Measurements from ENCODE around the gene ZNF302. TPM values are rescaled to one million over a fixed set of nuclear protein-coding genes. Genes with fewer than 3 reads are reported as not detected.
A peak's percentile ranks its signal among the peaks of the same experiment; 100 is the strongest.

ZNF302 gene
- total and polyA plus RNA-seq, 3 experiments from 2014 or later = 13.4 to 16.0 (median 14.8) TPM

DNA sequence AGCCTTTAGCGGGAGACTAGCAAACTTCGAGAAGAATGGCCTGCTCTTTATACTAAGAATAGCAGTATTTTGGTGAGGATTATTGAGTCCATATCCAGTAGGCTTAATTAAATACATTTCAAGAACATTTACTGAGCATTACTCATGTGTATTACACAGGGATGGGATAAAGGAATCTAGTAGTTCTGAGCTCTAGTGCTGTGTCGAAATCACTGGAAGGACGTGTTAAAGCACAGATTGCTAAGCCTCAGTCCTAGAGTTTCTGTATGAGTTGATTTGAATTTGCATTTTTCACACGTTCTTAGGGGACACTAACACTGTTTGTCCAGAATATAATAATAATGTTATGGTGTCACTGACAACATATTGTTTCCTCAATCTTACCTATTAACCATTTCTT is 9.0 kb downstream of the ZNF302 start:
- no peaks in the 10 kb centered on the region for H3K4me1 Mint-ChIP-seq
- CTCF ChIA-PET = interaction anchor here (1.2 kb wide), 1 partner anchor 8 kb away, joined by 3 read pairs; no protein-coding TSS in a partner anchor

DNA sequence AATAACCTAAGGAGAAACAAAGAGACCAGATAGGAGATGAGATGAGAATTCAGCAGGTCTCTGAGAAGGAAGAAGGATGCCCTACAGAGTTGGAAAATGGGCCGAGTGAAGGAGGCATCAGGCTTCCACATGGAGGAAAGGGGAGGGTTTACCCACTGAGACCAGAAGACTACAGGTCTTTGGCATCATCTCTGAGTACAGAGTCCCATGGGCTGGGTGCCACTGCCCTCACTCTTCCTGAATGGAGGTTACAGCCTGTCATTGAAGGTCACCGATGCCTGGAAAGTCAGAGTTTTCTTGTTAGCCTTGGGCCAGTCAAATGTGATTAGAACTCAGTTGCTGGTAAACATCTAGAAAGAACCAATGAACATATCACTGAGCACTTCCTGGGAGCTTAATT is 9.9 kb downstream of the ZNF302 start:
- no peaks in the 10 kb centered on the region for H3K4me1 Mint-ChIP-seq
- Histone ChIP-seq H3K9me3 (ENCODE audit: low read length) (peaks cover 39% of the 10 kb centered on the region), H3K36me3 (ENCODE audit: insufficient read depth, low read length) (peaks cover 12% of the 10 kb centered on the region), H3K27me3 (ENCODE audit: insufficient read depth, low read length, poor library complexity, severe bottlenecking) (no peaks in the 10 kb centered on the region), H3K27ac (ENCODE audit: low read depth, low read length) (no peak overlapping the region), H3K4me1 (ENCODE audit: insufficient read depth, low read length) (no peaks in the 10 kb centered on the region), H3K4me3 (ENCODE audit: low read length) (no peak overlapping the region)
- peaks cover 12 to 36% (median 29%) of the 10 kb centered on the region in 3 donors for H3K36me3 Mint-ChIP-seq
- POLR2A ChIA-PET = no interaction called here
- H3K4me3 Mint-ChIP-seq = no peak overlapping the region
- CTCF ChIA-PET = interaction anchor here (1.2 kb wide), 1 partner anchor 9 kb away, joined by 3 read pairs; no protein-coding TSS in a partner anchor
- no peak overlapping the region for H3K27ac Mint-ChIP-seq
- no peak for DNase-seq
- H3K27me3 Mint-ChIP-seq = peaks cover 9 to 12% of the 10 kb centered on the region in 2 donors
- H3K9me3 Mint-ChIP-seq = peaks cover 38 to 81% (median 73%) of the 10 kb centered on the region in 5 donors

More for the DNA sequence above, 9.0 kb downstream of the ZNF302 start:
- H3K4me1 ChIP-seq (ENCODE audit: insufficient read depth, low read length) = no peaks in the 10 kb centered on the region
- H3K27ac ChIP-seq (ENCODE audit: low read depth, low read length) = no peak overlapping the region
- Mint-ChIP-seq H3K27me3 (peaks cover 4 to 8% of the 10 kb centered on the region in 2 donors), H3K4me3 (no peak overlapping the region), H3K27ac (no peak overlapping the region), H3K9me3 (peaks cover 44 to 88% (median 81%) of the 10 kb centered on the region in 5 donors), H3K36me3 (peaks cover 17 to 45% (median 38%) of the 10 kb centered on the region in 3 donors)
- H3K27me3 ChIP-seq (ENCODE audit: insufficient read depth, low read length, poor library complexity, severe bottlenecking) = no peaks in the 10 kb centered on the region
- no peak overlapping the region for H3K4me3 ChIP-seq (ENCODE audit: low read length)
- DNase-seq = no peak
- POLR2A ChIA-PET = interaction anchor here (0.8 kb wide), 1 partner anchor 1452 kb away, joined by 4 read pairs; no protein-coding TSS in a partner anchor
- peaks cover 20% of the 10 kb centered on the region for H3K36me3 ChIP-seq (ENCODE audit: insufficient read depth, low read length)
- peaks cover 40% of the 10 kb centered on the region for H3K9me3 ChIP-seq (ENCODE audit: low read length)

DNA sequence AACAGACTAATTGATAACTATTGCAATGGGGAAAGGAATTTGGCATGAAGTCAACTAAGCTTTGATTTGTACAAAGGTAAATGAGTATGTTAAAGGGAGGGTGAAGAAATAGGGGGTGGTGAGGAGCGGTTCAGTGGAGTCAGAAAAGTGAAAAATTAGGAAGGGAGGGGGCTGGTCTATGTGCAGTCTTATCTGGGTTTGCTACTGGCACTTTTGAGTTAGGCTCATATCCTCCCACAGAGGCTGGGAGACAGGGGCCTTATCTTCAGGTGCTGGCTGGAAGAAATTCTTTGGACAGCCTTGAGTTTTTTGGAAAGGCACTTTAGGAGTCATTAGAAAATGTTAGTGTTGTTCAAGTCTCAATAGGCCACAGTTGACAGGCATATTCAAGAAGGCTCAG is 11.1 kb downstream of the ZNF302 start:
- Mint-ChIP-seq H3K27me3 (peaks cover 13 to 25% of the 10 kb centered on the region in 2 donors), H3K4me3 (no peak overlapping the region), H3K4me1 (no peaks in the 10 kb centered on the region), H3K36me3 (peaks cover 3 to 27% (median 17%) of the 10 kb centered on the region in 3 donors), H3K27ac (no peak overlapping the region), H3K9me3 (peaks cover 32 to 72% (median 66%) of the 10 kb centered on the region in 5 donors)
- CTCF ChIA-PET = no interaction called here
- POLR2A ChIA-PET = no interaction called here
- Histone ChIP-seq H3K4me3 (ENCODE audit: low read length) (no peak overlapping the region), H3K36me3 (ENCODE audit: insufficient read depth, low read length) (peaks cover 3% of the 10 kb centered on the region), H3K27ac (ENCODE audit: low read depth, low read length) (no peak overlapping the region), H3K9me3 (ENCODE audit: low read length) (peaks cover 39% of the 10 kb centered on the region), H3K27me3 (ENCODE audit: insufficient read depth, low read length, poor library complexity, severe bottlenecking) (no peaks in the 10 kb centered on the region), H3K4me1 (ENCODE audit: insufficient read depth, low read length) (no peaks in the 10 kb centered on the region)
- DNase-seq = no peak

DNA sequence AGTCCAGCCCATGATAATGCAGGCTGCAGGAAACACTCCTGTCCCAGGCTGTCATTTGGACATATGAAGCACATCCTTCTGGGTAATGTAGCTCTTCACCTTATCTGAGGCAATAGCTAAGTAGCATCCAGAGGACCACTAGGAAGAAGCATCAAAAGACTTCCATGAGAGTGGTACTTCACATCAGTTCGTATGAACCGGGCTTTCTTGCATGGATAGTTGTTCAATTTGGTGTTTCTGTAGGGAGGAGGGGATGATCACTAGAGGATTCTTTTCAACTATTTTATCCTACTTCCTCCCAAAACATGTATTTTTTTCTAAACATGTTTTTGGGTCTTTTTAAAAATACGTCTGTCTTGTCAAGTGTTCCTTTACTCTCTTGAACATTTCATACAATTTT is 12.9 kb downstream of the ZNF302 start:
- ChIA-PET CTCF (no interaction called here), POLR2A (no interaction called here)
- Mint-ChIP-seq H3K4me1 (no peaks in the 10 kb centered on the region), H3K27me3 (peaks cover 16 to 38% of the 10 kb centered on the region in 2 donors), H3K4me3 (no peak overlapping the region), H3K36me3 (peaks cover under 1 to 24% (median 1%) of the 10 kb centered on the region in 3 donors), H3K9me3 (peaks cover 22 to 60% (median 55%) of the 10 kb centered on the region in 5 donors), H3K27ac (no peak overlapping the region)
- Histone ChIP-seq H3K4me1 (ENCODE audit: insufficient read depth, low read length) (no peaks in the 10 kb centered on the region), H3K27me3 (ENCODE audit: insufficient read depth, low read length, poor library complexity, severe bottlenecking) (no peaks in the 10 kb centered on the region), H3K27ac (ENCODE audit: low read depth, low read length) (no peak overlapping the region), H3K36me3 (ENCODE audit: insufficient read depth, low read length) (no peaks in the 10 kb centered on the region), H3K4me3 (ENCODE audit: low read length) (no peak overlapping the region), H3K9me3 (ENCODE audit: low read length) (peaks cover 30% of the 10 kb centered on the region)
- no peak for DNase-seq

DNA sequence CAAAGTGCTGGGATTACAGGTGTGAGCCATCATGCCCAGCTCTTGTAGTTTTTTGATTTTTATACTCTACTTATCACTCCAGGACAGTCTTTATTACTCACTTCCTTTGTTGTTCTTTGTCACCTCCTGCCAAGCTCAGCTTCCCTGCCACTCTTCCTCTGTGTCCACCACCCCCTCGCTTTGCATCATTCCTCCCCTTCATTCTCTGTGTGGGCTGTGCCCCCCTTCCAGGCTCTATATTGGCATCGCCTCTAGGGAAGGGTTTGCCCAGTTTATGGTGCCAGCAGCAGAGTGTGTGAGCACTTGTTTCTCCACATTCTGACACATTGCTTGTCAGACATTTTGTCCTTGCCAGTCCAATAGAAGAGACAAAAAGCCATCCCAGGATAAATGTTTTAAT is 15.1 kb downstream of the ZNF302 start:
- no peaks in the 10 kb centered on the region for H3K4me1 Mint-ChIP-seq
- ChIA-PET CTCF (no interaction called here), POLR2A (no interaction called here)
- Histone ChIP-seq H3K27me3 (ENCODE audit: insufficient read depth, low read length, poor library complexity, severe bottlenecking) (no peaks in the 10 kb centered on the region), H3K4me1 (ENCODE audit: insufficient read depth, low read length) (no peaks in the 10 kb centered on the region), H3K27ac (ENCODE audit: low read depth, low read length) (no peak overlapping the region), H3K4me3 (ENCODE audit: low read length) (no peak overlapping the region), H3K9me3 (ENCODE audit: low read length) (peaks cover 9% of the 10 kb centered on the region), H3K36me3 (ENCODE audit: insufficient read depth, low read length) (no peaks in the 10 kb centered on the region)
- H3K27me3 Mint-ChIP-seq = peaks cover 16 to 42% of the 10 kb centered on the region in 2 donors
- H3K27ac Mint-ChIP-seq = no peak overlapping the region
- H3K36me3 Mint-ChIP-seq = peaks cover 0 to 20% (median 3%) of the 10 kb centered on the region in 3 donors
- no peak overlapping the region for H3K4me3 Mint-ChIP-seq
- DNase-seq = no peak
- H3K9me3 Mint-ChIP-seq = peaks cover under 1 to 39% (median 36%) of the 10 kb centered on the region in 5 donors

DNA sequence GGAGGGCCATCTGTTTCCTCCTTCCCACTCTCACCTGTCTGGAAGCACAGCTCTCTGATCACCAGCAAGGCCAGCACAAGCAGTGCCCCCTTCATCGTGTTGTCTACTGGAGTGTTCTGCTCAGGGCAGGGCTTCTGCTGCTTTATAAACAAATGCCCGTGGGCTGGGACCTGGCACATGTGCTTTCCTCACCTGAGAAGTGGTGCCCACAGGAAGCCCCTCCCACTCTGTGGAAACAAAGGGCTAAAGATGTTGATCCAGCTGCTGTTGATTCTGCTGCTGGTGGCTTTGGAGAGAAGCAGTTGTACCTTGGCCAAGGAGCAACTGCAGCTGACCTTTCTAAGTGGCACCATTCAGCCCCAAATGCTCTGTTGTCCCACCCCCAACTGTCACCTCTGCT is 30.2 kb downstream of the ZNF302 start:
- ChIA-PET CTCF (no interaction called here), POLR2A (no interaction called here)
- Mint-ChIP-seq H3K4me3 (no peak overlapping the region), H3K27me3 (peaks cover 26 to 55% of the 10 kb centered on the region in 2 donors), H3K4me1 (no peaks in the 10 kb centered on the region), H3K36me3 (peaks cover 0 to 15% (median 0%) of the 10 kb centered on the region in 3 donors), H3K9me3 (peaks cover 0 to 25% (median 20%) of the 10 kb centered on the region in 5 donors), H3K27ac (no peak overlapping the region)
- no peak for DNase-seq
- Histone ChIP-seq H3K9me3 (ENCODE audit: low read length) (no peaks in the 10 kb centered on the region), H3K4me1 (ENCODE audit: insufficient read depth, low read length) (no peaks in the 10 kb centered on the region), H3K27ac (ENCODE audit: low read depth, low read length) (no peak overlapping the region), H3K36me3 (ENCODE audit: insufficient read depth, low read length) (no peaks in the 10 kb centered on the region), H3K27me3 (ENCODE audit: insufficient read depth, low read length, poor library complexity, severe bottlenecking) (no peaks in the 10 kb centered on the region), H3K4me3 (ENCODE audit: low read length) (no peak overlapping the region)

DNA sequence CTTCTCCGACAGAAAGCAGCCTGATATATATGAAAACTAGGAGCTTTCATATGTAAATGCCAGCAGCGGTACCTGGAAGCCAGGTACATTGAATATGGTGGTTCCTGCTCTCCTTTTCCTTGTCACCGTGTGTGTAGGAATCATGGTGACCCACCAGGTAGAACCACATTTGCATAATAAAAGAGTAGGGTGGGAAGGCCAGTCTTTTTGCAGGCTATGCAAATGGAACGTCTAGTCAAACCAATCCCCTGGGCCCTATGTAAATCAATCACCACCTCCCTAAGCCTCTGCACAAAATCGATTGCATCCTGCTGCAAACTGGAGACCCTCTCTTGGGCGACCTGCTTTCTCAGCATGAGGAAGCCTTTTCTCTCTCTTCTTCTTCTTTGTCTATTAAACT is 34.4 kb downstream of the ZNF302 start:
- no peaks in the 10 kb centered on the region for H3K4me1 ChIP-seq (ENCODE audit: insufficient read depth, low read length)
- H3K9me3 Mint-ChIP-seq = peaks cover 5 to 29% (median 21%) of the 10 kb centered on the region in 5 donors
- no peaks in the 10 kb centered on the region for H3K4me1 Mint-ChIP-seq
- H3K27me3 ChIP-seq (ENCODE audit: insufficient read depth, low read length, poor library complexity, severe bottlenecking) = no peaks in the 10 kb centered on the region
- H3K27ac Mint-ChIP-seq = no peak overlapping the region
- no peaks in the 10 kb centered on the region for H3K36me3 ChIP-seq (ENCODE audit: insufficient read depth, low read length)
- ChIA-PET POLR2A (no interaction called here), CTCF (interaction anchor here (0.8 to 3.0 kb wide), 4 partner anchors 9 to 76 kb away, joined by 3 to 30 read pairs (median 4); no protein-coding TSS in a partner anchor)
- H3K36me3 Mint-ChIP-seq = peaks cover 0 to 15% (median 0%) of the 10 kb centered on the region in 3 donors
- peaks cover 28 to 60% of the 10 kb centered on the region in 2 donors for H3K27me3 Mint-ChIP-seq
- no peak overlapping the region for H3K4me3 Mint-ChIP-seq
- DNase-seq = no peak
- H3K9me3 ChIP-seq (ENCODE audit: low read length) = peaks cover 7% of the 10 kb centered on the region
- no peak overlapping the region for H3K4me3 ChIP-seq (ENCODE audit: low read length)
- H3K27ac ChIP-seq (ENCODE audit: low read depth, low read length) = no peak overlapping the region

DNA sequence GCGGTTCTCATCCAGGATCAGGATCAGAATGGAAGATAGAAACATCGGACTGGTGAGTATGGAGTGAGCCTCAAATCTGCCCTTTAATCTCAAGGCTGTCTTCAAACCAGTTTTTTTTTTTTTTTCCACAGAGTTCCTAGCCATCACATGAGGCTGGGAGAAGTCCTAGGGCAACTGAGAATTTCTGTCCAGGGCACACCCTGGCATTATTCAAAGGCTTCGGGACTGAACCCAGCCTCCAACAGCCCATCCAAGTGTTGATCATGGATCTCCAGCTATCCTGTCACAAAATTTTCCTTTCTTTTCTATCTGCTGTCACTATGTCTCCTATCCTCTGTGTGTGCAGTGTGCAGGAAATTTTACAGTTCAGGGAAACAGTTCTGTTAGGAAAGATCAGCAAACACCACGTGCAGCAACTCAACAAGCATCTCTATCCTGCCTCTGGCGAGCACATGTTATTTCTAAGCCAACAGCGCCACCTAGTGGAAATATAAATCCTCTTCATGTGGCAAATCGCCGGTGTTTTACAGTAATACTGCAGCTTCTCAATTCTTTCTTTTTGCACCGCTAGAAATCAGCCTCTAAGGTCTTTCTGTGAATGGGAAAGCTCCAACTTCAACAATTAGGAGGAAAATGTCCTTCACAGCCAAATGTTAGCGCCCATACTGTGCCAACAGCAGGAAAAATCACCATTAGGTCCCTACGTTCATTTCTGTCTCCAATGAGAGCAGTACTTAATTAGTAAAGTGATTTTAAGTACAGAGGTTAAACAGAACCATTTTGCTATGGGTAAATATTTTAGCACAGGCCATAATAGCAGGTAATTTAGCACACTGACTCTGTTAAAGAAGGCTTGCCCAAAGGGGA is 35.1 kb downstream of the ZNF302 start:
- Mint-ChIP-seq H3K36me3 (peaks cover 0 to 10% (median 0%) of the 10 kb centered on the region in 3 donors), H3K4me1 (no peaks in the 10 kb centered on the region), H3K27me3 (peaks cover 26 to 60% of the 10 kb centered on the region in 2 donors), H3K4me3 (no peak overlapping the region), H3K9me3 (peaks cover 5 to 23% (median 15%) of the 10 kb centered on the region in 5 donors), H3K27ac (no peak overlapping the region)
- no peaks in the 10 kb centered on the region for H3K4me1 ChIP-seq (ENCODE audit: insufficient read depth, low read length)
- CTCF ChIA-PET = interaction anchor here (0.7 to 3.0 kb wide), 8 partner anchors 9 to 211 kb away, joined by 3 to 30 read pairs (median 3); no protein-coding TSS in a partner anchor
- H3K4me3 ChIP-seq (ENCODE audit: low read length) = no peak overlapping the region
- peak; percentile 24 to 72 (median 64) for DNase-seq
- H3K36me3 ChIP-seq (ENCODE audit: insufficient read depth, low read length) = no peaks in the 10 kb centered on the region
- H3K27ac ChIP-seq (ENCODE audit: low read depth, low read length) = no peak overlapping the region
- peaks cover 7% of the 10 kb centered on the region for H3K9me3 ChIP-seq (ENCODE audit: low read length)
- H3K27me3 ChIP-seq (ENCODE audit: insufficient read depth, low read length, poor library complexity, severe bottlenecking) = no peaks in the 10 kb centered on the region
- POLR2A ChIA-PET = no interaction called here
